Adipose tissue (tissue), 3 donors: Measurements from ENCODE around the gene GJC2. TPM values are rescaled to one million over a fixed set of nuclear protein-coding genes. Genes with fewer than 3 reads are reported as not detected.
"Not testable (repeated sequence)": the region's sequence is repeated elsewhere in the genome, so short reads cannot be mapped to it uniquely, and the experiment has no call there.

Experiments used
- H3K27ac ChIP-seq: one replicate; pipeline ENCODE4 v1.5.1; 2013; ENCODE audit warnings: low read depth, low read length
- WGBS, 3 donors: extraction: QIAGEN DNeasy Blood & Tissue Kit; methylation state at CpG; one replicate each; pipeline ENCODE4 v1.1.7; 2013; 5-methylcytosine and 5-hydroxymethylcytosine counted together
- polyA plus RNA-seq, 3 donors: library from polyadenylated mRNA; stranded (reverse); fragments of 200-250 nt; gene quantifications; one replicate each; pipeline ENCODE4 v1.2.3, GENCODE V29; 2013
- donor health status: healthy with polysubstance abuse.
- donor health status: Bipolar disorder and iron deficiency.
- donor health status: healthy.

Gene GJC2
- polyA plus RNA-seq, 3 donors = 0.29 to 5.3 (median 2.0) TPM

GRCh38 chr1:228177721-228178710, 28.3 kb downstream of the GJC2 start:
- H3K27ac ChIP-seq = no peak overlapping the region
- 84 to 92% (median 85%) methylated on average over 12 of the region's 12 CpGs for WGBS, 3 donors

GRCh38 chr1:228178737-228179684, 29.3 kb downstream of the GJC2 start:
- 55 to 85% (median 58%) methylated on average over 12 of the region's 12 CpGs for WGBS, 3 donors
- H3K27ac ChIP-seq = no peak overlapping the region

DNA sequence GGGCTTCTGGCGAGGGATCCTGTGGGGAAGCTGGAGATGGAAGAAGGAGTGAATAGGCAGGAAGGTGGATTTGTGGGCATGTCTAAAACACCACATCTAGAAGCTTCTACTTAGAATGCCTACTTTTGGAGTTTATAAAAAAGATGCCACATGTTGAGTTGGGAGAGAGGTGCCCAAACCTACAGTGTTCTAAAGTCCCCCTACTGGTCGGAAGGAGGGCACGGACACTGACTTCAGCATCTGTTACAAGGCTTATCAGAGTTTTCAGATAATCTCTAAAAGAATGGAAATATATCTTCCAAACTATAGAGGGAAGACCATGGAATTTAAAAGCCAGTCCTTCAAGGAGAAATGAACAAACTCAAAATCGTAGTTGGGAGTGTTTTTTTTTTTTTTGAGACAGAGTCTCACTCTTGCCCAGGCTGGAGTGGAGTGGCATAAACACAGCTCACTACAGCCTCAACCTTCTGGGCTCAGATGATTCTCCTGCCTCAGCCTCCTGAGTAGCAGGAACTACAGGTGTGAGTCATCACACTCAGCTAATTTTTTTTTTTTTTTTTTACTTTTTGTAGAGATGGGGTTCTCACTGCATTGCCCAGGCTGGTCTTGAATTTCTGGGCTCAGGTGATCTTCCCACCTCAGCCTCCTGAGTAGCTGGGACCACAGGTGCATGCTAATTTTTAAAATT, 30.7 kb downstream of the GJC2 start:
- 73 to 87% (median 86%) methylated on average over 4 of the region's 4 CpGs for WGBS, 3 donors
- H3K27ac ChIP-seq = no peak overlapping the region

DNA sequence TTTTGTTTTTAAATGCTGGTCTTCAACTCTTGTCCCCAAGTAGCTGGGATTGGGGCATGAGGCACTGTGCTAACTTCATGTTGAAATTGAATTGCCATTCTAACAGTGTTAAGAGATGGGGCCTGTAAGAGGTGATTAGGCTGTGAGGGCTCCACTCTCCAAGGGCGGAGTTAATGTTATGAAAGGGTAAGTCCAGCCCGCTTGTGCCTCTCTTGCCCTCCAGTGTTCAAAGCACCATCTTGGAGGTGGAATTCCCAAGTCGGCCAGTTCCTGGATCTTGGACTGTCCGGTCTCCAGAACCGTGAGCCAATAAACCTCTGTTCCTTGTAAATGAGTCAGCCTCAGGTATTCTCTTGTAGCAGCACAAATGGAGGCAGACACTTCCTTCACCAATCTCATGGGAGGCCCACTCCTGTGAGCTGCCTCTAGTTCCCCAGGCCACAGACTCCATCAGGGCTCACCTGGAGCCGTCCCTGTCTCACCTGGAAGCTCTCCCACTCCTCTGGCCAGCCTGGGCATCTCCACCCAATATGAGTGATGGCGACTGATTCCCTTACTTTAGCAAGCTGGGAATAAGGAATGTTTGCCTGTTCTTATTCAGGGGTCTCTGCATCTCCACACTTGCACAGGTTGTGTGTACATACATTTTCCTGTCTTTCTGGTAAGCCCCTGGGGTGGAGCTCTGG, 31.4 kb downstream of the GJC2 start:
- WGBS, 3 donors = 93 to 98% (median 96%) methylated on average over 7 of the region's 7 CpGs
- no peak overlapping the region for H3K27ac ChIP-seq

DNA sequence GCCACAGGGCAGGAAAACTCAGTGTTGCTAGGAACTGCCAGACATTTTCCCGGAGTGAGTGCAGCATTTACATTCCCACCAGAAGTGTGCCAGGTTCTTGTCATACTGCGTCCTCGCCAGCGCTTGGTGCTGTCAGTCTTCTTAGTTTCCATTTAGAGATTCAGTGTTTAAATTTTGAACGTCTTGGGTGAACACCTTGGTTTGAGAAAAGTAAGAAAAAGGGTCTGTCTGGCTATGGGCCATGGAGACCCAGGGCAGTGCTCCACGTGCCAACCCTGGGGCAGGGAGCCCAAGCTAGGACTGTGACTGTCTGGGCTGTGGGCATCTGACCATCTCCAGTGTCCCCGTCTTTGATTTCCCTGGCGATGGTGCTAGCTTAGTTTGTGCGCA, 31.9 kb downstream of the GJC2 start:
- no peak overlapping the region for H3K27ac ChIP-seq
- 85 to 91% (median 89%) methylated on average over 9 of the region's 9 CpGs for WGBS, 3 donors

GRCh38 chr1:228182296-228183030, 32.7 kb downstream of the GJC2 start:
- 85 to 92% (median 90%) methylated on average over 22 to 32 of the region's 32 CpGs for WGBS, 3 donors

GRCh38 chr1:228184152-228184551, 34.4 kb downstream of the GJC2 start:
- no peak overlapping the region for H3K27ac ChIP-seq
- 72 to 87% (median 83%) methylated on average over 7 of the region's 7 CpGs for WGBS, 3 donors

More at GRCh38 chr1:228182296-228183030, 32.7 kb downstream of the GJC2 start:
- H3K27ac ChIP-seq = no peak overlapping the region

DNA sequence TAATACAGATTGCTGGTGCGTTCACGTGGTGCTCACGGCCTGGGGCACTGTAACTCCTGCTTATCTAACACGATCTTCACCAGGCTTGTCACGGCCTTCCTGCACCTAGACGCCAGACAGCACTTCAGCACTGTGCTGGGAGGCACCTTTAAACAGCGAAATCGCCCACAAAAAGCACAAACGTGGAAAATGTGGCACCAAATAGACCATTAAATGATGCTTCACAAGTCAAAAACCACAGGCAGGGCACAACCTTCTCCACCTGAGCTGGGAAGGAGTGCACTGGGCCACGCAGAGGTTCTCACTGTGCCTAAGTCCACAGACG, 35.9 kb downstream of the GJC2 start:
- WGBS, 3 donors = 68 to 83% (median 81%) methylated on average over 11 of the region's 11 CpGs
- no peak overlapping the region for H3K27ac ChIP-seq

- WGBS, 3 donors = 76 to 87% (median 85%) methylated on average over 2 of the region's 2 CpGs
- H3K27ac ChIP-seq = not testable (repeated sequence)
Observed at GRCh38 chr1:228188249-228188648, 38.5 kb downstream of the GJC2 start.

GRCh38 chr1:228190182-228190581, 40.5 kb downstream of the GJC2 start:
- H3K27ac ChIP-seq = no peak overlapping the region
- 86 to 88% (median 88%) methylated on average over 14 of the region's 14 CpGs for WGBS, 3 donors

GRCh38 chr1:228190778-228191177, 41.0 kb downstream of the GJC2 start:
- 84 to 94% (median 93%) methylated on average over 5 of the region's 5 CpGs for WGBS, 3 donors

DNA sequence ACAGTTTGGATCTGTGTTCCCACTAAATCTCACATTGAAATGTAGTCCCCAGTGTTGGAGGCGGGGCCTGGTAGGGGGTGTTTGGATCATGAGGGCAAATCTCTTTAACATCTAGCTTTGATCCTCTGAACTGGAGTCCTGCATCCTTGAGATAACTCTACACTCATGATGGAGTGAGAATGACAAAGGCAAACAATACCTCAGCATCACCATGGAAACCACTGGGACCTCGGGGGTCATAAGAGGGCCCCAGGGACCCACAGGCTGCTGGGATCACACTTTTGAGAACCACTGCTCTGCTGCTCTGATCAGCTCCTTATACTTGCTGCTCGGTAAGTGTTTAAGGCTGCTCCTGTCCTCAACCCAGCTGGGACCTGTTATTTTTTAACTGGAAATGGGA, 44.7 kb downstream of the GJC2 start:
- WGBS, 3 donors = 78 to 83% (median 83%) methylated on average over 3 of the region's 3 CpGs
- H3K27ac ChIP-seq = no peak overlapping the region

More at GRCh38 chr1:228190778-228191177, 41.0 kb downstream of the GJC2 start:
- H3K27ac ChIP-seq = no peak overlapping the region

GRCh38 chr1:228194921-228195812, 45.4 kb downstream of the GJC2 start:
- no peak overlapping the region for H3K27ac ChIP-seq
- 86 to 94% (median 89%) methylated on average over 8 of the region's 8 CpGs for WGBS, 3 donors

DNA sequence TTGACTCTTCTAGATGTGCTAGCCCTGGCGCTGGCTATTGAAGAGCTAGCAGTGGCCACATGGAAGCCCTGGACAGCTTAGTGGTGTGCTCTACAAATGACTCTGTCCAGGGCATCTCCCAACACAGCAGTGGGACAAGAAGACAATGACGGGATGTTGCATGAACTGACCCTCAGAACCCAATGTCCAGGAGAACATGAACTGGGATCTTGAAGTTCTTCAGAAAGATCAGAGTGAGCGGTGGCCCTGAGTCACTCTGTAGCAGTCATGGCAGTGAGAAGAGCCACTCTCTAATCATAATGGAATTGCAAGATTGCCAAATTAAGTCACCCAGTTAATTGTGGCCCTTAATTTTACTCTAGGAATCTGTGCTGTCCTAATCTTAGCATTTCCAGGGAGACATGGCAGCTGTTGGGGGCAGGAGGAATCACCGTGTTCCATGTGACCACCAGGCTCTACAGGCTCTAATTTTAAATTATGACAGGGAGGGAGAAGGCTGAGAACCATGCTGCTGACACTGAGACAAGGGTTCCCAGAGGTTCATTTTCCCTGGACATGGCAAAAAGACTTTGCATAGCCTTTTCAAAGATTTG, 47.9 kb downstream of the GJC2 start:
- H3K27ac ChIP-seq = no peak overlapping the region
- WGBS, 3 donors = 90 to 98% (median 94%) methylated on average over 4 of the region's 4 CpGs

GRCh38 chr1:228198977-228199590, 49.4 kb downstream of the GJC2 start:
- WGBS, 3 donors = 62 to 75% (median 63%) methylated on average over 2 of the region's 2 CpGs
- H3K27ac ChIP-seq = no peak overlapping the region

GRCh38 chr1:228204958-228205357, 55.2 kb downstream of the GJC2 start:
- WGBS, 3 donors = 43 to 60% (median 48%) methylated on average over 8 of the region's 8 CpGs
- H3K27ac ChIP-seq = no peak overlapping the region
